Stimulated activated CD8-positive, alpha-beta memory T cell treated with anti-CD3 and anti-CD28 coated beads, Interleukin-12 subunit alpha, Interleukin-12 subunit beta, amount 100 ng/mL, for 24 hours (primary cell): ENCODE results near the gene ICOSLG.
"Not testable (repeated sequence)": the region's sequence is repeated elsewhere in the genome, so short reads cannot be mapped to it uniquely, and the experiment has no call there.

Experiments
- DNase-seq: peaks from one replicate; pipeline ENCODE4 v3.0.0-alpha.2; 2020; ENCODE audit errors: extremely low read depth

Gene ICOSLG

DNA sequence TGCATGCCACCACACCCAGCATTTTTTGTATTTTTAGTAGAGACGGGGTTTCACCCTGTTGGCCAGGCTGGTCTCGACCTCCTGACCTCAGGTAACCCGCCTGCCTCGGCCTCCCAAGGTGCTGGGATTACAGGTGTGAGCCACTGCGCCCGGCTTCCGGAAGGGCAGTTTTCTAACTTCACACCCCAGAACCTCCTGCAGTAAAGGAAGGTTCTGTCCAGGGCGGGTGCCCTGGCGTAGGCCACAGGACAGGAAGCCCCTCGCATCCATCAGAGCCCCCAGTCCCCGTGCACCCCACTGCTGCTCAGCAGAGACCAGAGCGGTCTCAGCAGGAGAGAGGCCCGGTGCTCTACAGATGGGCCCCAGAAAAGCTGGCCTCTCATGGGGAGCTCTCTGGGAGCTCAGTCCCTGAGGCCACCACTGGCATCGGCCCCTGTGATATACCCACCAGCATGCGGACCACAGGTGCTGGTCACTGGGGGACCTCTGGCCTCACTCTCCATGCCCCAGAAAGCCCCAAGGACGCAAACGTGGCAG is 25.1 kb upstream of the ICOSLG start:
- no peak for DNase-seq

DNA sequence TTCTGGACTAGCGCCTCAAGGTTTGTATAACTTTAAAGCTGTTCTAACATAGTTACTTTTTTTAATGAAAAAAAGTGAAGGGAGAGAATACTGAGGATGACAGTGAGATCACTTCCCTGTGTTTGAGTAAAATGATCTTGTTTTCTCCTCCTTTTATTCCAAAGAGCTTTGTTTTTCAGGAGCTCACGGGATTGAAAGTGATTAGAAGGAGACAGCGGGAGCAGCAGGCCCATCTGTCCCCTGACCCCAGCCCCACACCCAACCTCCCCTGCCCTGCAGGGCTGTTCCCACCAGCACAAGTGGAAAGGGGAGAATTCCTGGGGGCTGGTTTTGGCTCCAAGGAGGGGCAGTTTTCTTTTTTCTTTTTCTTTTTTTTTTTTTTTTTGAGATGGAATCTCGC is 23.0 kb upstream of the ICOSLG start:
- DNase-seq = no peak

DNA sequence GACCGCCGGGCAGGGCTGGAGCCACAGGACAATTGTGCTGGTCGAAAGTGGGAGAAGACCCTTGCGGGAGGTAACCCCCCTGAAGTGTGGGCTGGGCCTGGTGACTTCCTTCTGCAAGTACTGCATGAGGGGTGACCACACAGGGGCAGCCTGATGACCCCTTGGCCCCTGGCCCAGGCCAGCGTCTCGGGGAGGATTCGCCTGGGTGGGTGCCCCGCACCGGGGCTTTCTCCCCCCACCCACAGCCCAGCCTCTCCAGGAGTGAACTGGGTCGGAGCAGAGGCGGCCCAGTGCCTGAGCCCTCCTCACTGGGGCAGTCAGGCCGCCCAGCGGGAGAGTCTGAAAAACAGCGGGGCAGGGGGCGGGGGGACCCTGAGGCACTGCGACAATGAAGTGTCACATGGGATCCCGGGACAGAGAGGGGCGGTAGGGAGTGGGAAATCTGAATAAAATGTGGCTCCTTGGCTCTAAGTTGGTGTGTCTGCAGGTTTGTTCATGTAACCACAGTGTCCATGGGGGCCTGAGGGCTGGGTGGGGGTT is 22.5 kb upstream of the ICOSLG start:
- no peak for DNase-seq

DNA sequence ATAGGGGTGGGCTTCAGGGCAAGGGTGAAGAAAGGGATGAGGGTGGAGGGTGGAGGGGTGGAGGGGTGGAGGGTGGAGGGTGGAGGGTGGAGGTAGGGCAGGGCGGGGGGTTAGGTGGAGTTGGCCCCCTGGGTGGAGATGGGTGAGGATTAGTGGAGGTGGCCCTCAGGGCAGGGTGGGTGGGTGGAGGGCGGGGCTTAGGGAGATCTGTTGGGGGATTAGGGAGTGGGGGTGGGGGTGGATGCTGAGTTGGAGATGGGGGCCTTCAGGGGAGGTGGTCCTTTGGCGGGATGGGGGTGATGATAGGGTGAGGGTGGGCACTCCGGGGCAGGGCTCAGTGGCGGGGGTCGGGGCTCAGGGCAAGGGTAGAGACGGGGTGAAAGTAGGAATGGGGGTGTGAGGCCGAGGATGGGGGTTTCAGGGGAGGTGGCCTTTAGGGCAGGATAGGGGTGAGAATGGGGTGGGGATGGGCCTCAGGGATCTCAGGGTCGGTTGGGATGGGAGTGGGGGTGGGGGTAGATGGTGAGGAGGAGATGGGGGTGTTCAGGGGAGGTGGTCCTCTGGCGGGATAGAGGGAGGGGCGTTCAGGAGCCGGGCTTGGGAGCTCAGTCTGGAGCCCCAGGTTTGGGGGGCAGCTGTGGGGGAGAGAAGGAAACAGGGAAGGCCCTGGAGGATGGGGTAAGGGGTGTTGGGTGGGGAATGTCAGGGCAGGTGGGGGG is 21.8 kb upstream of the ICOSLG start:
- no peak for DNase-seq

DNA sequence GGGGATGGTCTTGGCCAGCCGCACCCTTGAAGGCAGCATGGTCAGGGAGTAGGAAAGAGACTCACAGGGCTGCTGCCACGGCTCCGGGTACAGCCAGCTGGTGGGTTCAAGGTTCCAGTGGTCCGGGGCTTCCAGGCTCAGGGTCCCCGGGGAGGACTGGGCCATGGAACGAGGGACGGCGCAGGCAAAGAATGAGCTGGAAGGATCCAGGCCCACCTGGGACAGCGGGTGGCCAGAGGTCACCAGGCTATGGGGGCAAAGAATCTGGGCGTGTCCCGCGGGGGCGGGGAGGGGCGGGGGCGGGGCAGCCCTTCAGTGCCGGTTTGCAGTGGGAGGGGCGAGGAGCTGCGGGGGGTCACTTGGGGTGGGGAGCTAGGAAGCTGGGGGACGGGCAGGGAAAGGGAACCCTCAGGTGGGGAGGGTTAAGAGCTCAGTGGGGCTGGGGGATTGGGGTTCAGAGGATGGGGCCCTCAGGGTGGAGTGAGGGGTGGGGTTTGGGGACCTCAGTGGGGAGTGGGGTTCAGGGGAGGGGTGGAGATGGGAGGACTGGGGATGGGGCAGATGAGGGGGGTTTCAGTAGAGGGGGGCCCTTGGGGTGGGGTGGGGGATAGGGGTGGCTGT is 21.0 kb upstream of the ICOSLG start, which contains the start of gene DNMT3L:
TSS of gene DNMT3L (minus strand) at position 223 of the 621 bp plus-strand sequence. CDS start 638 bp downstream, outside the sequence.
- no peak for DNase-seq

DNA sequence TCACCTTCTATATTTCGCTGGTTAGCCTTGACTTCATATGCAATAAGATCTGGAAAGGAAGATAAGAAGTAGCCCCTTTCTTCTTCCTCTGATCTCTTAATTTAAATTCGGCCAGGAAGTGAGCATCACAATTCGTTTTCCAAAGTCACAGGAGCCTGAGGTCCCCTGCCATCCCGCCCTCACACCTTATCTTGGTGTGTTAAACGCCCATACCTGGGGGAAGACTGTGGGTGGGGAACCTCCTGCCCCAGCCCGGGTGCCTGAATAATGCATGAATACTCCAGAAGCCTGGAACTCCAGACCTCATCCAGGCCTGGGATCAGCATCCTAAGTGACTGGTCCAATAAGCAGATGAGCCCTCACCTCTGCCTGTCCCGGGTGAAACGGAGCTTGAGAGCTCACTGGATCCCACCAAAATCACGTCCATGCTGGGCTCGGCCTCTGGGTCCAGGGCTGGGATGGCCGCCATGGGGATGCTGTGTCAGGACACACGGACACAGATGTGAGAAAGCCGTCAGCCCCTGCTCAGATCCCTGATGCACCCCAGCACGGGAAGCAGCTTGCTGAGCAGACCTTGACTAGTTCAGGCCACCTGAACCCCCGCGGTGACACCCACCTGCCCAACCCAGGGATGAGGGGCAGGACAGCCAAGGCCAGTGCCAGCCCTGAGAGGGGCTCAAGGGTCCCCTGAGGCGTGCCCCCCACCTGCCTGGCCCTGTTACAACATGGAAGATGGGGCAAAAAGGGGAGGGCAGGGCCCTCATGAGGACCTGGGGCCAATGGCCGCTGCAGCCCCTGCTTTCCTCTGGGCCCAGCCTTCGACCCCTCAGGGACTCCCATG is 20.3 kb upstream of the ICOSLG start:
- no peak for DNase-seq

DNA sequence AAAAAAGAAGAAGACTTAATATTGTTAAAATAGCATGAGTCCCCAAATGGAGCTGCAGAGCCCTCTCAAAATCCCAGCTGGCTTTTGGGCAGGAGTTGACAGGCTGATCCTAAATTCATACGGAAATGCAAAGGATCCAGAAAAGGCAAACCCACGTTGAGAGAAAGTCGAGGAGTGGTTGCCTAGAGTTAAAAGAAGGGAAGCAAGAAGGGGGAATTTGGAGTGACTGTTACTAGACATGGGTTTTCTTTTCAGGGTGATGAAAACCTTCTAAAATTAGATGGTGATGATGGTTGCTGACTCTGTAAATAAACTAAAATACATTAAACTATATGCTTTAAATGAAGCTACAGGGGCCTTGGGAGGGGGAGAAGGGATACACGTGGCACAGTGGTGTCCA is 19.3 kb upstream of the ICOSLG start:
- DNase-seq = no peak

DNA sequence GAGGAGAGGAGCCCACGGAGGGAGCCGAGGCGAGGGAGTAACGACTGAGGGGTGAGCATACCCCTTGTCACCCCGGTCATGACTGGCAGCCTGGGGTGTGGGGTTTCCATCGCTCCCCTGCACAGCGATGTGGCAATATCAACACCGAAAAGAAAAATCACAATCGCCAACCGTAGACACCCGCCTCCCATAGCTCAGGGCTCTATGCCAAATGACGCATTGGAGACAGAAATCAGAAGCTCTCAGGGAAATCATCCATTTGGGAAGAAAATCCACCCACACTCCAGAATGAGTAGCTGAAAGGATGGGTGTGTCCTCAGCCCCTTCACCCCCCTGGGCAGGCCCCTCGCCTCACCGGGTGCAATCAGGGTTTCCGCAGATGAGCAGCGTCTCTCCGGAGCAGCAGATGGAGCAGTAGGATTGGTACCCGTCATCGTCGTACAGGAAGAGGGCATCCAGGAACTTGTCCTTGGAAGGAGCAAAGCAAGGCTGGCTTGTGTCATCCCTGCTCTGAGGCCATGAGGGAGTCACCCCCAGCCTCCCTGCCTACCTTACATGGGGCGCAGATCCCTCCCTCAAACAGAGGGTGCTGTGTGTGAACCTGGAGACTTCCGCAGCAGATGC is 18.5 kb upstream of the ICOSLG start:
- DNase-seq = no peak

DNA sequence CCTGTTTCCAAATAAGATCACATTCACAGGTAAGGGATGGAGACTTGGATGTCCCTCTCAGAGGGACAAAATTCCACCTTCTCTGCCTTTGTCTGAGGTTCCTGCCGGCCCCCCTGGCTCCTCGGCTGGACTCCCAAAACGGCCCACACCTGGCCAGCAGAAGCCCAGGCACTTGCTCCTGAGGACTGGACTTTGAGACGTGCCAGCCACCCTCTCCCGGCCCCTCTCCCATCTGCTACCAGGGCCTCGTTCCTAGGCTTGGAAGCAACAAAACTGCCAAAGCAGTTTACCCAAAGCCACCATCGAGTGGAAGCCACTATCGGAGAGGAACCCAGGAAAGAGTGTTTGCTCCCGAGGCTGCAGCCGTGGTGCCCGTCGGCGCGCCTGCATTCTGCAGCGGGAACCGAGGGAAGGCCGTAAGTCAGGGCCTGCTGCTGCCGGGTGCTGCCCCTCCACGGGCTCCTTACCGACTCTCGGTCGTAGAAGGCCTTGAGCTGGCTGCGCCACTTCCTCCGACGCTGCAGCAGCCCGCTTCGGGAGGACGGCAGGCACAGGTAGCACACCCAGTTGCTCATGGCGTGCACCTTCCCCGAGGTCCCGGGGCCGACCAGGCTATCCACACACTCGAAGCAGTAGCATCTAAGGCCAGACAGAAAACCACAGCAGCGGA is 17.4 kb upstream of the ICOSLG start:
- DNase-seq = no peak

DNA sequence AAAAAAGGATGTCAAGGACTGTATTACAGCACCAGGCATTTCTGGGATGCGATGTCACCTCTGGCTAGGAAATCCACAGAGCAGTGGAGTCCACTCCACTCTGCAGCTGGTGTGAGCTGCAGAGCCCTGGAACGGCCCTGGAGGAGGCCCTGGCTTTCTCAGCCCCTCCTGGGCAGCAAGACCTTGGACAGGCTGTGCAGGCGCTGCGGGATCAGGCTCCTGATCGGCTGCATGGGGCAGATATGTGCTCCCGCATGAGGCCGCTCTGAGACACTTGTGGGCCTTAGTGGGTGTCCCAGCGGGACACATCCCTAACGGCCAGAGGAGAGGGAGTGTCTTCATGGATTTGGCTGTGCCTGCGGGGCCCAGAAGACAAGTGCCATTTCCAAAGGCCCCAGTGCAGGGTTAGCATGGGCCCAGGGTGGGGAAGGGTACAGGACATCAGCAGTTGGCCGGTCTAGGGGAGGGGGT is 14.8 kb upstream of the ICOSLG start:
- DNase-seq = no peak

DNA sequence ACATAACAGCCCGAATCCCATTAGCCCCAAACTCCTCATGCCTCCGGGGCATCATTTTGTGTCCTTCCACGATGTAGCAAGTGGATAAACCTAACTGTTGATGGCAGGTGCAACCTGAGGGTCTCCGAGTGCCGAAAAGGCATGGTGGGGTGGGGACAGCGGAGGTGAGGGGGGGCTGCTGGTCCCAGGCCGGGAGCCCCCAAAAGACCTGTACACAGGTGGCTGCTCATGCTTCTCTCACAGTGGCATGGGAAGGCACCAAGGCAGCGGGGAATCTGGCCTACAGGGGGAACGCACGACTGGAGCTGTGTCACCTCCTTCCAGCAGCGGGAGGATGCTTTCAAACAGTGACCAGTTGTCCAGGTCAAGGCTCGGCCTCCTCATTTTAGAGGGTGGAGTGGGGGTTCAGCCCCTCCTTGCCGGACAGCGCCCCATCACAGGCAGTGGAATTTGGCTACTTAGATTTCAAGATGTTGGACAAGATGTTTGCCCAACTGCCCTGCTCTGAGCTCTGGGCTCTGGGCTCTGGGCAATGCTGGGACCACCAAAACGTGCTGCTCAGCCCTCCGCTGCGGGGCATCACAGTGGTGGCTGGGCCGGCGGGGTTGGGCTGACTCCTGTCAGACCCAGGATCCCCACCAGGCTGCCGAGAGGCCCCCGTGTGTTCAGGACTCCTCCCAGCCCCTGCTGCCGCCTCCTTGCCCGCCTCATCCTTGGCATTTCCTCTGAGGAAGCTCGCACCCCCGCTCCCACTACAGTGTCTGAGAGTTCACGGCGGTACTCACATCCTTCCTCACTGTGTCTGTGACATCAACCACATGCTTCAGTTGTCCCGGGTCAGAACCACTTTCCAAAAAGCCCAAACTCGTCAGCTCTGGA is 13.3 kb upstream of the ICOSLG start:
- DNase-seq = no peak

DNA sequence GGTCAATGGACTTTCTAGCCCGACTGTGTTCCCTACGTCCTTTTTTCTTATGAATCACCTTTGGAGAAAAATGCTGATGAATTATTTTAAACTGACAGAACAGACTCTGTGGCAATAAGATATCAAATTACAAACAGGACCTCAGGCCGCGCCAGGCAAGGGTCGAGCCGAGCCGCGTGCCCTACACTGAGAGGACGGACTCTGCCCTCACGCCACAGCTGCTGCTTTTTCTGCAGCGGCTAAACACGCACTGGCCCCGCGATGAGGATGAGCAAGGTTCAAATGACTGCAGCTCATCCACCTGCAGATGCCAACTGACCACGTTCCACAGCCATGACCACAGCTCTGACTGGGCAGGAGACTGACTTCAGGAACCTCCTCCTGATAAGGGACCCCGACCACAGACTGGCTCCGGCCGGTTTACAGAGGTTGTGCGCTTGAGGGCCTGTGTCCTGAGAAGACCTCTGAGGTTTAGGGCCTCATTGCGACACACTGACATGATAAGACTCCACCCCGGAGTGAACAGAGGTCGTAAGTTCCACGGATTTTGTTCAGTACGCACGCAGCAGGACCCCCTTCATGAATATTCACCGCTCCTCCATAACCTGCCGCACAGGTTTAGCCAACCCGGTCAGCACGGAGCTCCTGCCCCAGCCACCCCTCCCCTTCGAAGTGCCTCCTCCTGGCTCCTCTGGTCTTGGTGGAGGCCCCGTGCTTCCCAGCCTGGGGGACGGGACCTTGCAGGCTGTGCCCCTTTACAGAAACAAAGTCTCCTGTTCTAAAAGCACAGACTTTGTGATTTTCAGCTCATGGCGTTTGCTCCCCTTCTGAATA is 8.7 kb upstream of the ICOSLG start:
- DNase-seq = not testable (repeated sequence)

DNA sequence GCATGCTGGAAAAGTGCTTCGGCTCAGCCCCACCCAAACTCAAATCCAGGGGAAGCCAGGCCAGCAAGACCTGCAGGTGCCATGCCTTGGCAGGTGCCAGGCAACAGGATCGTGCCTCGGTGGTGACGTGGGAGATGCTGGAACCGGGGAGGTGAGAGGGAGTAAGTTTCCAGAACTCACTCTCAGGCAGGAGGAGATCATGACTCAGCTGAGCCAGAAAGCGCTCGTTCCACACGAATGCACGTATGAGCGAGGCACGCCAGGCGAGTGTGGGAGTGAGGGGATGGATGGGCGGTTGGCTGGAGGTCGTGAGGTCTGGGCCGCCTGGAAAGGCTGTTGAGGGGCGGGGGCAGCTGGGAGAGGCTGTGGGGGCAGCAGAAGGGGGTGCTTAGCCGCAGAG is 7.2 kb upstream of the ICOSLG start:
- not testable (repeated sequence) for DNase-seq

DNA sequence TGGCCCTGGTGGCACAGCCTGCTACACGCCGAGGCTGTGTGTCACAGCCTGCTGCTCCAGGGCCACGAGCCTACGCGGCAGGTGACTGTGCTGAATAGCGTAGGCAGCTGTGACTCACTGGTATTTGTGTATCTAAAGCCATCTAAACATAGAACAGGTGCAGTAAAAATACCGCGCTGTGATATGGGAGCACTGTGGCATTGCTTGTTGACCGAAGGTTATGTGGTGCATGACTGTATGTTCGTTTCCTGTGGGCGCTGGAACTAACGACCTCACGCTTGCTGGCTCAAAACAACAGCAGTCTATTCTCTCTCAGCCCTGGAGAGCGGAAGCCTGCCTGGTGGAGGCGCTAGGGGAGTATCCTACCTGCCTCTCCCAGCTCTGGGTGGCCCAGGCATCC is 3.2 kb upstream of the ICOSLG start:
- not testable (repeated sequence) for DNase-seq

DNA sequence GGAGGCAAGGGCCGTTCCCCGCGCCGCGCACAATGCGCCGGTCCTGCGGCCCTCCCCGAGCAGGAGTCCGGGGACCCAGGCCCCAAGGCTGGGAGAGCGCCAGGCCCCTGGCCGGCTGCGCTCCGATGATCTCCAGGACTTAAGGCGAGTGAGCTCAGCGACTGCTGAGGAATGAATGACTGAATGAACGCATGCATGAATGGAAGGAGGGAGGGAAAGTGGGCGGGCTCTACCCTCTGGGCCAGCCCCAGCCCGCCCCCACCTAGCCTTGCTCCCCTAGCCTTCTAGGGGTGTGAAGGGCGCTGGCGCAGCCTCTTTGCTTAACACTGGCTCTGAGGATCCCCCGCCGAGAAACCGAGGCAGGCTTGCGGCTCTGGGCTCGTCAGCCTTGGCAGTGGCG is 538 bp upstream of the ICOSLG start:
- DNase-seq = not testable (repeated sequence)

DNA sequence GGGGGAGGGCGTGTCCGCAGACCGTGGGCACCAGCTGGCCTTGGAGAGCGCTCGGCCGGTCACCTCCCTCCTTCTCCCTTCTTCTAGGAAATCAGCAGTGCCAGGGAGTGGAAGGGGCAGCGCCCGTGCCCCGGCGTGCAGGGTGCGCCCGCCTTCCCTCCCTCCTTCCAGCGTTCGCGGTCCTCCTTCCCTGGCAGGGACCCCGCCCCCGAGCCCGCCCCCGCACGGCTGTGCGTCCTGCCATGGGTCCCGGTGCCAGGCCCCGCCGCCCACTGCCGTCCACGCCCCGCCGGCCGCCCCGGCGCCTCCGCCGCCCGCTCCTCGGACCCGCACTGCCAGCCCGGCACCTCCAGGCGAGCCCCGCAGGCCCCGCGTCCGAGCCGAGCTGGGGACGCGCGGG is 390 bp downstream of the ICOSLG start:
- not testable (repeated sequence) for DNase-seq

DNA sequence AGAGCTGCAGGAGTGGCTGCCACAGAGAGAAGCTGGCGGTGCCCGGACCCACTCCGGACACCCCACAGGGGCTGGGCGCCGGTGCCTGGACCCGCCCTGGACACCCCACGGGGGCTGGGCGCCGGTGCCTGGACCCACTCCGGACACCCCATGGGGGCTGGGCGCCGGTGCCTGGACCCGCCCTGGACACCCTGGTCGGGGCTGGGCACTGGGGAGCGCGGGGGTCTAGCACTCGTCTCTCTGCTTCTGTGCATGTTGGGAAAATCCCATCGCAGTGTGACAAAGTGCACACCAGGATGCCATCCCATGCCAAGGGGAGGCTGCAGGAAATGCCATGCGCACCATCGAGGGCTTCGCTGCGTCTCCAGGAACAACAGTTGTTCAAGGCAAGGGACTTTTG is 11.2 kb downstream of the ICOSLG start:
- not testable (repeated sequence) for DNase-seq

DNA sequence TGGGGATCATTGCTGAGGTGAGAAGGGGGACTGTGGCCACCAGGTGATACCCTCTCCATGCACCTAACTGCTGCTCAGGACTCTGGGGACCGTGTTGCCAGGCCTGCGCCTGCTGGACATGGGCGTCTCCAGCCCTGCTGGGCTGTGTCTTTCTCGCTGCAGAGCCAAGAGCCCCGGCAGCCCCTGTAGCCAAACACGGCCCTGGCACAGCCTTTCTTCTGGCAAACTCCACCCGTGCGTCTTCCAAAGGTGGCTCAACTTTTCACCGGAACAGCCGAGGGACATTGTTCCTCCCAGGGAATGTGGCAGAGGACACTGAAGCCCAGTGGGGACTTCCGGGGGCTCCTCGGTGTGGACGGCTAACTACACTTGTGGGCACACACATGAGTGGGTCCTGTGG is 12.6 kb downstream of the ICOSLG start:
- DNase-seq = not testable (repeated sequence)

DNA sequence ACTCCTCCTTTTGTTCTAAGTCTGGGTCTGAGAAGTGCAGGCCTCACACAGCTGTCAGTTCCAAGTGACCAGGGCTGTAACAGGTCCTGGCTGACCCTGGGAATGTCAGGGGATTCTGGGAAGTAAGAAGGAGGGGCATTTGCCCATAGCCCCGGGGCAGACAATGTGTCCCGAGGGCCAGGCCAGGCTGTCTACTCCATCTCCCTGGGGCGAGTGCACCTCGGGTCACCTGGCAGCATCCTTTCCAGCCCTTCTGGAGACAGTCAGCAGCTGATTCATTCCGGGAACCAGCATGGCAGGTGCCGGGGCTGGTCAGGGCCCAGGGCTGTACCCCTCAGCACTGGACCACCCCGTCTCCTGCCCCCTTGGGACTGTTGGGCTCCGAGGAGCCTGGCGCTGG is 13.1 kb downstream of the ICOSLG start:
- DNase-seq = not testable (repeated sequence)
